ENCODE results near the gene NFKBIZ.
"Not testable (repeated sequence)": the region's sequence is repeated elsewhere in the genome, so short reads cannot be mapped to it uniquely, and the experiment has no call there.

Gene NFKBIZ

DNA sequence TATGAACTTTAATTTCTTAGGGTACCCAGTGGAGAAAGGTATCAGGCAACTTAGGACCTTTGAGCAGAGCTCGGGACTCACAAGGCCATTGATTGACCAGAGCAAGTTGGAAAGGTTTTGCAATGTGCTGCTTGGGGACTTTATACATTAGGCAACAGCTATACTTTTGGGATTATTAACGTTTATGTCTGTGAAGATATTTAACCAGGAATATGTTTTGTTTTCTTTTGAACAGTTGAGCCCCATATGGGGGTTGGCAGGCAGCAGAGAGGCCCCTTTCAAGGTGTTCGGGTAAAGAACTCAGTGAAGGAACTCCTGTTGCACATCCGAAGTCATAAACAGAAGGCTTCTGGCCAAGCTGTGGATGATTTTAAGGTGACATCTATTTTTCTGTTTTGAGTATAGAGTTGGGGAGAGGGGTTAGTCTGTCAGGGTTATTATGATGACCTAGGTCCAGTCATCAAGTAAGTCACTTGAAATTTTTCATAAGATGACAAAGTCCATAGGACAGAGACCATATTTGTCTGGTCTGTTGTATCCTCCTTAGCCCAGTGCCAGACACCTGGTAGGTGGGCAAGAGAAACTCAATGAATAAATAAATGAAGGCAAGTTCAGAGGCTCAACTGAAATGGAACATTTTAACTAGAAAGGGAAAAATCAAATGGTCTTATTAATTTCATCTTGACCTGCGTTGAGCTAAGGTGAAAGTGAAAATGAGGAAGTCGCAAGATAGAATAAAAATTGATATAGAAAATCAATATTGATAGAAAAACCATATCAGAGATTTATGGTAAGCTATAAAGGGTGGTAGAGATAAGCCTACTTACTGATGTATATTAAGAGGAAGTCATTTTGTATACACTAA lies 2.8 kb downstream of the NFKBIZ start:
- no peak for DNase-seq

DNA sequence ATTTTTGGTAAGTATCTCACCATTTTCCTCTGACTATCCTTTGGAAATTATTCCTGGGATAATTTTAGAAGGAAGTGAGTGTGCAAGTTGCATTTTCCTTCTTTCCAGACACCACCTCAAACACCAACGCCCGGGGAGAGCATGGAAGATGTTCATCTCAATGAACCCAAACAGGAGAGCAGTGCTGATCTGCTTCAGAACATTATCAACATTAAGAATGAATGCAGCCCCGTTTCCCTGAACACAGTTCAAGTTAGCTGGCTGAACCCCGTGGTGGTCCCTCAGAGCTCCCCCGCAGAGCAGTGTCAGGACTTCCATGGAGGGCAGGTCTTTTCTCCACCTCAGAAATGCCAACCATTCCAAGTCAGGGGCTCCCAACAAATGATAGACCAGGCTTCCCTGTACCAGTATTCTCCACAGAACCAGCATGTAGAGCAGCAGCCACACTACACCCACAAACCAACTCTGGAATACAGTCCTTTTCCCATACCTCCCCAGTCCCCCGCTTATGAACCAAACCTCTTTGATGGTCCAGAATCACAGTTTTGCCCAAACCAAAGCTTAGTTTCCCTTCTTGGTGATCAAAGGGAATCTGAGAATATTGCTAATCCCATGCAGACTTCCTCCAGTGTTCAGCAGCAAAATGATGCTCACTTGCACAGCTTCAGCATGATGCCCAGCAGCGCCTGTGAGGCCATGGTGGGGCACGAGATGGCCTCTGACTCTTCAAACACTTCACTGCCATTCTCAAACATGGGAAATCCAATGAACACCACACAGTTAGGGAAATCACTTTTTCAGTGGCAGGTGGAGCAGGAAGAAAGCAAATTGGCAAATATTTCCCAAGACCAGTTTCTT lies 3.9 kb downstream of the NFKBIZ start:
- no peak for DNase-seq

DNA sequence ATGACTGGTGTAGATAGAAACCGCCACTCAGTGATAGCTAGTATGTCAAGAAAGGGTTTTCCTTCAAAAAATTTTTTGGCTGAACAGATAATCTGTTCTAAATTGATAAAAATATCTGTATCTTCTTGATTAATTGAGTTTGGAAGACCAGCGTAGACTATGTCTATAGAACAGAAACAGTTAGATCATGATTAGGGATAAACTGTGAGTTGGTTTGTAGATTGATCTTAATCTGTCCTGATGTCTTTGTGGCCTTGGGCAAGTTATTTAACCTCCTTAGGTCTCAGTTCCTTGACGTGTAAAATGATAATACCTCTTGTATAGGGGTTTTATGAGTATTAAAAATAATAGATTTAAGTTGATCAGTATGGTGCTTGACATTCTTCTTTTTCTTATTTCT lies 4.7 kb downstream of the NFKBIZ start:
- no peak for DNase-seq

DNA sequence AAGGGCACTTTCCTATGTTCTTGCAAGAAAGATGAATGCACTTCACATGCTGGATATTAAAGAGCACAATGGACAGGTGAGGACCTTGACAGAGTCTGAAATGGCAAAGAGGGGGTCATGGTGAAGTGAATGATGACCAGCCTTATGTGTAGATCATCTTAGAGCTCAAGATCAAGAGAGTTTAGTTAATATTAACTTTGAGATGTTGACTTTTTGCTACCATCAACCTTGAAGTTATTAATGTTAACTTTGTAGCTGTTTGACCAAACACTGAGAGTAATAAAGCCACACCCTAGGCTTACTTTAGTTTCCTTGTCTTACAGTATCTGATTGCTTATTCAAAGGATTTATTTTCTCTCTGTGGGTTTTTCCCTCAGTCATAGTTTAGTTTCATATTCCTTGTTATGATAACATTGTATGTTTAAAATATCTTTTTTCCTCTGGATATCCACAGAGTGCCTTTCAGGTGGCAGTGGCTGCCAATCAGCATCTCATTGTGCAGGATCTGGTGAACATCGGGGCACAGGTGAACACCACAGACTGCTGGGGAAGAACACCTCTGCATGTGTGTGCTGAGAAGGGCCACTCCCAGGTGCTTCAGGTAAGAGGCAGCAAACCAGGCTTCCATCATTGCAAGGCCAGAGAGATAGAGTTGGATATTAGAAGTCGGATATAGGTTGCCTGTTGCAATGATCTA lies 5.4 kb downstream of the NFKBIZ start:
- DNase-seq = no peak

DNA sequence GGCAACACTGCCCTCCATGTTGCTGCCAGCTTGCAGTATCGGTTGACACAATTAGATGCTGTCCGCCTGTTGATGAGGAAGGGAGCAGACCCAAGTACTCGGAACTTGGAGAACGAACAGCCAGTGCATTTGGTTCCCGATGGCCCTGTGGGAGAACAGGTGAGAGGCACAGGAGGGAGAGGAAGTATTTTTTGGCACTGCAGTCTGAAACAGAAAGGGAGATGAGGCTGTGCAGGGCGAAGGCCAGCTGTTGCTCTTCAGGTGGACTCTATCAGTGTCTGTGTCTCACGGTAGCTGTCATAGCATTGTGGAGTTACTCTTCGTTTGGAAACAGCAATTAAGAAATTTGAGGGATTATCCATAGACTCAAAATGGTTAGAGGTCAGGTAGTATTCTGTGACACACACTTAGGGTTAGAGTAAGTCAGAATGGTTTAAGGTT lies 8.0 kb downstream of the NFKBIZ start:
- no peak for DNase-seq

DNA sequence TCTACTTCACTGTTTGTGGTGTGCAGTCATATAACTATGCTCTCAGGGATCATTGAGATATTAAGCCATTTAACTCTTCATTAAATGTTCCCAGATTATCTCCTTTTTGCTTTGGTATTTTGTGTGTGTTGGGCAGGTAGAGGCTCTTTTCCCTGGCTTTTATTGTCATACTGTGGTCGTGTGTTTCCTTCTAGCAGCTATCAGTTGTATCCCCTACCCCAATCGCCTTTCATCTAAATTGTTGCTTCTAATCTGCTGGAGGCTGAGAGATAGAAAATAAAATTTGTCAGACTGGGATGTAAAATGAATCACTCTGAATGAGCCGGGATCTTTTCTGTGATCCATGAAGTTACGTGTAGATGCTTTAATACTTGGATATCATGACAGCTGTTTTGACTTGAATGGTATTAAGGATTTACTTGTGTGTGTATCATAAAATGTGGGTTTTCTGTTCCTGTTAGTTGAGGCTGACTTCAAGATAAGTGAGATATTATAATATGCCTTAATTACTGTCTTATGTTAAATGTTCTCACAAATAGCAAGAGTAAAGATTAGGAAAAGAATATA lies 9.2 kb downstream of the NFKBIZ start:
- DNase-seq = no peak

DNA sequence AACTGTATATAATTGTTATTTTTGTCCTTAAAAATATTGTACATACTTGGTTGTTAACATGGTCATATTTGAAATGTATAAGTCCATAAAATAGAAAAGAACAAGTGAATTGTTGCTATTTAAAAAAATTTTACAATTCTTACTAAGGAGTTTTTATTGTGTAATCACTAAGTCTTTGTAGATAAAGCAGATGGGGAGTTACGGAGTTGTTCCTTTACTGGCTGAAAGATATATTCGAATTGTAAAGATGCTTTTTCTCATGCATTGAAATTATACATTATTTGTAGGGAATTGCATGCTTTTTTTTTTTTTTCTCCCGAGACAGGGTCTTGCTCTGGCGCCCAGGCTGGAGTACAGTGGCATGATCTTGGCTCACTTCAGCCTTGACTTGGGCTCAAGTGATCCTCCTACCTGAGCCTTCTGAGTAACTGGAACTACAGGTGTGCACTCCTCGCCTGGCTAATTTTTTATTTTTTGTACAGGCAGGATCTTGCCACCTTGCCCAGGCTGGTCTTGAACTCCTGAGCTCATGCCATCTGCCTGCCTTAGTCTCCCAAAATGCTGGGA lies 10.7 kb downstream of the NFKBIZ start:
- no peak for DNase-seq

DNA sequence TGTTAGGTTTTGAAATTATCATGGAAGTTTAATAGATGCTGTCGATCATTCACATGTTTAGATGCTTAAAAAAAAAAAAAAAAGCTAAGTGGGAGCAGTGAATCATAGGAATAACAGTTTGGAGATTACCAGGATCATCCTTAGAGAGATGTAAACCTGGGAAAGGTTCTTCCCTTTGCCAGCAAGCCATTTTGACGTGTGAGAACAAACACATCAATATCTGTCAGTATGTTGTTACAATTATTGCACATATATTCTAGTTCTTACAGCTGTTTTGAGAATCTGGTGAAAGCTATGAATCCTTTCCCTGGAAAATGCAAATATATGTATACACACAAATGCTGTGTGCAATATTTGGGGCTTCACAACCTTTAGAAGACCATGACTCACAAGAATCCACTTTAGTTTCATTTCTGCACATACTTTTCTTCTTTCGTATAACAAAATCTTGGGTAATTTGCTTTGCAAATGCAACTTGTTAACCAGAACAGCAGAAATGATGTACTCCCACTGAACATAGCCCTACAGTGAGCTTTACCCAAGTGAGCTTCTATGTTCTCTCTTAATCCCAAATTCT lies 12.0 kb downstream of the NFKBIZ start:
- no peak for DNase-seq

DNA sequence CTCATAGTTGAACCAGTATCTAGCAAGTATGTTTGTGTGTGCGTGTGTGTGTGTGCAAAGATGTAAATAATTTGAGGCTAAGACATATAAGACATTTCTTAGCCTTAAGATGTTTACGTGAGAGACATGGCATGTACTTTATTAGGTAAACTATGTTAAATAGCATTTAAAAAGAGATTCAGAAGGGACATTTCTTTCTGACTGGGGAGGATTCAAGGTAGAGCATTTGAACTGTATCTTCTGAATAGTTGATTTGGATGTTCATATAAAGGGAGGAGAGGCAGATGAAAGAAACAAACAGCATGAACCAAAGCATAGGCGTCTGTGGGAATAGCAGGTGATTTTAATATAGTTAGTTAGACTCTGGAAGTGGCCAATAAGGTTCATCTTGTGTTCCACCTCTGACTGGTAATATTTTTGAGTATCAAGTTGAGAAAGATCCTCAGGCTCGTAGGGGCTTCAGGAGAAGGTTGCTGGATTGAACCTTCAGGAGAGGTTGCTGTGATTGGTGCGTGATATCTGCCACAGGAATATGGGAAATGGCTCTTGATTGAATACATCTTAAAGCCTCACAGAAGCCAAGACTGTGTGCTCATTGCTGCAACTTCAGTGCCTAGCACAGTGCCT lies 12.6 kb downstream of the NFKBIZ start:
- DNase-seq = no peak

DNA sequence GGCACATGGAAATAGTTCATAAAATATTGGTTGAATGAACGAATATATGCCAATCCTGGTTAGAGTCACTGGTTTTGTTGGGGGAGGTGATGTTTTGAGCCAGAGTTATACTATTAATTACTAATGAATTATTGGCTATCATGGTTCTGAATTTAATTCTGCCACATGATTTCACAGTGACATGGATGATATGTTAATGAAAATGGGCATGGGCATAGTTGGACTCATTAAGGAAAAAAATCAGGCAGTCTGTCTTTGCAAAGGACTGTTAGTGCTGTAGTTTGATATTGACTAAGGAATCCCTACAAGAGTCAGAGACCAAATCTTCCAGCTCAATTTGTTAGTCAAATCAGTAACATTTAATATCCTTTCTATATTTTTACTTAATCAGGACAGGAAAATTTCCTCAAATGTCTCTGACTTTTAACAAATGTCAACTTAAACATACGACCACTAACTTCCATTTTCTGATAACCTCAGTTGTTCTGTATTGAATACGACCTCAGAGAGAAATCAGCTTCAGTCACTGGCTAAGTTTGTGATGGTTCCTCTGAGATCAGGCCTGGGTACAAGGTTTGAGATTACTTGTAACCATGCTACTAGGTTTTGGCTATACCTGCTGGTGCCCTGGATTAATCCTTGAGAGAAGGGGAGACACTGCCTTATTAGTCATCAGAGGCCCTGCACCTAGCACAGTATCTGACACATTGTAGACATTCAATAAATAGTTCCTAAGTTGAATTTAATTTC lies 13.3 kb downstream of the NFKBIZ start:
- no peak for DNase-seq

DNA sequence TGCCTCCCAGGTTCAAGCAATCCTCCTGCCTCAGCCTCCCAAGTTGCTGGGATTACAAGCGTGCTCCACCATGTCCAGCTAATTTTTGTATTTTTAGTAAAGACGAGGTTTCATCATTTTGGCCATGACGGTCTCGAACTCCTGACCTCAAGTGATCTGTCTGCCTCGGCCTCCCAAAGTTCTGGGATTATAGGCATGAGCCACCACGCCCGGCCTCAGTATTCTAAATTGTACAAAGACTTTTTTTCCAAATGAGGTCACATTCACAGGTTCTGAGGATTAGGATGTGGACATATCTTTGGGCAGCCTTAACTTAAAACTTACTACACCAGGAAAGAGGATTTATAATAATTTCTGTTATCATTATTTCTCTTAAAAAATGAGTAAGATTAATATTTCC lies 15.6 kb downstream of the NFKBIZ start:
- DNase-seq = not testable (repeated sequence)

DNA sequence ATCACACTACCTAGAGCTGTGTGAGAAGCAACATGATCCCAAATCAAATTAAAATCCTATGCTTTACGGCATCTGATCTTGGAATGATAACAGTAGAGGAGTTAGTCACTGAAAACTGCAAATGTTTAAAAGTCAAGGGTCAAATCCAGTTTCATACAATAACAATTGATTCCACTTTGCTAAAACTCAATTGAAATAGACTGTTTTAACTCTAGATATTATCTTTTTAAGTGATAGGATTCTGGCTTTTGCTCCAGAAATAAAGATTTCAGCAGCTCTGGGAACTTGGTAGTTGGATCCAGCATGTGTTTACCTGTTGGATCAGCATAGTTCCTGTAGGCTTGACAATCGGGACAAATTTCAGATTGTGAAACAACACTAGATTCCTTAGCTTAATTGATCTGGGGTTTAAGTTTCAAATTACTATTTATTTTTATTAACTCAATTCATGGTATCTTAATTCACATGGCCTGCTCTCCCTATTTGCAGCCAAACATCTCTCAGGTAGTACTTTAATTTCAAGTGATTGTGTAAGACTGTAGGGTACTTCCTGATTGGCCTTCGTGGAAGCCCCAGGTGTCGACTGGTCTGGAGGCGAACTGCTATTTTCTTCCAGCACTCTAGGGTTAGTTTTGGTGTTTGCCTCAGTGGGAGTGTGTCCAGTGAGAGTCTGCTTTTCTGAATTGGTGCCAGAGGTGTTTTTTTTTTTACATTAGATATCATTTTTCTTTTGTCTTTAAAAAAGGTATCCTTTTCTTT lies 16.6 kb downstream of the NFKBIZ start:
- DNase-seq = no peak

DNA sequence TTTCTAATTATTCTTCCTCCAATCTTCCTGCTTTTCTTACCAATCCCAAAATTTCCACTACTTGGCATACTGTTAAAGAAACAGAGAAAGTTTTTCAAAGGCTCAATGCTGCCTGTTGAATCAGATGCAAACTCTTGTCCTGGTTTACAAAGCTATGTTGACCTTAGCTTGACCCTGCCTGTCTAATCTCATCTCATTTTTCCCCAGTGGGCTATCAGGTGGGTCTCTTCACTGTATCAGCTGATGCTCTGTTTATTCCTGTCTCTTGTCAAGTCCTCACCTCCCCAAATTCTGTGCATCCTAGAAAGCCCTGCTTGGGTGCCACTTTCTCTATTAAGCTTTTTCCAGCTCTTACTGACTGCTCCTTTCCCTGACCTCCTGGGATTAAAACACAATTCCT lies 18.2 kb downstream of the NFKBIZ start:
- no peak for DNase-seq

DNA sequence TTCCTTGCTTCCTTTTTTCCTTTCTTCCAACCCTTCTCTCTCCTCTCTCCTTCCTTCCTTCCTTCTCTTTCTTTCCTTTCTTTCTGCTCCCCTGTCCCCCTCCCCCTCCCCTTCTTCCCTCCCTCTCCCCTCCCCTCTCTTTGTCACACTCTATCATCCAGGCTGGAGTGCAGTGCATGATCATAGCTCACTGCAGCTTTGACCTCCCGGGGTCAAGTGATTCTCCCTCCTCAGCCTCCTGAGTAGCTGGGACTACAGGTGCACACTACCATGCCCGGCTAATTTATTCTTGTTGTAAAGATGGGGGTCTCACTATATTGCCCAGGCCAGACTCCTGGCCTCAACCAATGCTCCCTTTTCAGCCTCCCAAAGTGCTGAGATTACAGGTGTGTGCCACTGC lies 18.7 kb downstream of the NFKBIZ start:
- DNase-seq = no peak

DNA sequence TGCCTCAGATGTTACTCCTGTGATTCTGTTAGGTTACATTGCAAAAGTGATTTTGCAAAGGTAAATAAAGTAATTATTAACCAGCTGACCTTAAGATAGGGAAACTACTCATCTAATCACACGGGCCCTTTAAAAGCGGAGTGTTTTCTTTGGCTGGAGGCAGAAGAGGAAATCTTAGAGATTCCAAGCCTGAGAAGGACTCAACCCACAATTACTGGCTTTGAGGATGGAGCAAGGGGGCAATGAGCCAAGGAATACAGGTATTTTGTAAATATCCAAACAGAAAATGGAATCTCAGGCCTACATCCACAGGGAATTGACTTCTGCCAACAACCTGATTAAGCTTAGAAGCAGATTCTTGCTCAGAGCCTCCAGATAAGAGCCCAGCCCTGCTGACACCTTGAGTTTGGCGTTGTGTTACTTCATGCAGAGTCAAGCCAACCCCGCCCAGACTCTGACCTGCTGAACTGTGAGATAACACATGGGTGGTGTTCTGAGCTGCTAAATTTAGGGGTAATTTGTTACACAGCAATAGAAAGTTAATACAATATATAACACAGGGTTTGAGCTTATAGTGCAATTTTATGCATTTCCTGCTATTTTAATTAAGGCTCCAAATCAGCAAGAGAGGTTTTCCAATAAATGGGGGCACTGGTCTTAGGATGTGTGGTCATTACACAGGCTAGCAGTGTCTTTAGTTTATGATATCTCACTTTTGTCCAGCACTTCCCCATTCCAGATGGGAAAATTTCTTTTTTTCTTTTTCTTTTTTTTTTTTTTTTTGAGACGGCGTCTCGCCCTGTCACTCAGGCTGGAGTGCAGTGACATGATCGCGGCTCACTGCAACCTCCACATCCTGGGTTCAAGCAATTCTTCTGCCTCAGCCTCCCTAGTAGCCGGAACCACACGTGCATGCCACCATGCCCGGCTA lies 19.5 kb downstream of the NFKBIZ start:
- DNase-seq = no peak

DNA sequence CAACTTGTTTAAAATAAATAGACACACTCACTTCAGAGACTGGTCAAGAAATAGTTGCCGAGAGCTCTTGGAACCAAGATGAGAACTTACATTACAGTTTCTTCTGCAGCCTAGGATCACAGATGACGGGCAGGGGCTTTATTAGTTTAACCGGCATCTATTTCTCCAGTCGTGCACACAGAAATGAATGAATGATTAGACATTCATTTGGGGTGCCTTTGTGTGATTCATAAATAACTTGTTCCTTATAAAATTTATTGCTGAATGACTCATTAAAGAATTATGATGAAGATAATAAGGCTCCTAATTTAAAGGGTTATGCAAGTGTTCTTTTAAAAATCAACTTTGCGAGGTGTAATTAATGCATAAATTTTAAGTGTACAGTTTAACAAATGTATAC lies 20.8 kb downstream of the NFKBIZ start:
- DNase-seq = no peak

DNA sequence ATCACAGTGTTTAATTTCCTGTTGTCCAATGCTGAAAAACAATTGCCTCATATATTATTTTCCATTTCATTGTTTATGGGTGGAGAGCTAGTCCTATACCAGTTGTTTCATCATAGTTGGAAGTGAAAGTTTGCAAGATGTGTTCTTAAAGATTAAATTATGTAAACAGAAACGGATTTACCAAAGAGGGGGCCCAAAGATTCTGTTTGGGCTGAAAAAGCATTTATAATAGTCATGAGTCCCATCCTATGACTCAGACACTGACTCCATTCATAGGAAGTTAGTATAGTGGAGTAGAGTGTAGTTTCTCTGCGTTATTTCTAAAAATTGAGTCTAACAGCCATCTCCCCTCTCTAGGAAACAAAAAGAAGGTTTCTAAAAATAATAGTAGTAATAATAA lies 24.3 kb downstream of the NFKBIZ start:
- DNase-seq = no peak

DNA sequence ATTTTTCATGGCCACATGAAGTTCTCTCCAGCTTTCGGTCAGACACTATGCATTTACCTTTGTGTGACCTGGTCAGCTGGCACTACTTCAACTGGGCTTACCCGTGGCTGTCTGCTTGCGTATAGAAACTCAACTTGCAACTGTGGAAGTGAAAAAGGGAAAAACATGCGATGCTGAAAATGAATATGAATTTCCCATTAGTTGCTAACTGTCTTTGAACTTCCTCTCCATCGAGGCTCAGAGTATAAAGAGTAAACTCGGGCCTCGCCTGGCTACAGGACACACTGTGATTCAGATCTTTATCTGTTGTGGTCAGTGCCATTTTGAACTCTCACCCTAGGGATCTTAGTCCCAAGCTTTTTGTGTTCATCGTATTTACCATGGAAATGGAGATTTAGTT lies 26.8 kb downstream of the NFKBIZ start:
- DNase-seq = no peak

DNA sequence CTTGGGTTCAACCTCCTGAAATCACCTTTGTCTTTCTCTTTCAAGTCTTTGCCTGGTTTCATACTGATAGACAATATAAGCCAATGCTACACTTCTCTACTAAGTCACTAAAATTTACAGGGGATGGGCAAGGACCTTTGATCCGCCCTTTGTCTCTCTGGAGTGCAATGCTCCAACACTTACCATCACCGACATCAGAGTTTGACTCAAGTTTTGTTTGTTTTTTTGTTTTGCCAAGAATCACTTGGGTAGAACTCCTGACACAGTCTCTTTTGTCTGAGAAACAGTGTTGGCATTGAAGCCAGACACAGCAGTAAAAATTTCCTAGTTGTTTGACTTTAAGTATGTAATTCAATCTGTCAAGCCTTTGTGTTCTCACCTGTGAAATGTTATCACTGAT lies 29.3 kb downstream of the NFKBIZ start:
- no peak for DNase-seq

Data from effector CD8-positive, alpha-beta T cell (primary cell).